Measurements from ENCODE around the gene CATSPERB.

DNA sequence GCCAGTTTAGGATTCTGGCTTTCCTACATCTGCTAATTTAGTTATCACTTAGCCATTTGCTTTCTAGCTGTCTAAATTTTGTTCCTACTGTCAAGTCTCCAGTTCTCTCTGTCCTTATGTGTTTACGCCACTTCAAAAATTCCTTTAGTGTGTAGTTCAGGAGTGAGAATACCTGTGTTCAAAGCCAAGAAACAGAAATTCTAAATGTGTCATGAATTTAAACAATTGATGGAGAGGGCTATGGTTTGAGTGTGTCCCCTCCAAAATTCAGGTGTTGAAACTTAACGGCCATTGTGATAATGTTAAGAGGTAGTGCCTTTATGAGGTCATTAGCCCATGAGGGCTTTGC is 11.4 kb upstream of the CATSPERB start:
- TF ChIP-seq, protein P1, sequence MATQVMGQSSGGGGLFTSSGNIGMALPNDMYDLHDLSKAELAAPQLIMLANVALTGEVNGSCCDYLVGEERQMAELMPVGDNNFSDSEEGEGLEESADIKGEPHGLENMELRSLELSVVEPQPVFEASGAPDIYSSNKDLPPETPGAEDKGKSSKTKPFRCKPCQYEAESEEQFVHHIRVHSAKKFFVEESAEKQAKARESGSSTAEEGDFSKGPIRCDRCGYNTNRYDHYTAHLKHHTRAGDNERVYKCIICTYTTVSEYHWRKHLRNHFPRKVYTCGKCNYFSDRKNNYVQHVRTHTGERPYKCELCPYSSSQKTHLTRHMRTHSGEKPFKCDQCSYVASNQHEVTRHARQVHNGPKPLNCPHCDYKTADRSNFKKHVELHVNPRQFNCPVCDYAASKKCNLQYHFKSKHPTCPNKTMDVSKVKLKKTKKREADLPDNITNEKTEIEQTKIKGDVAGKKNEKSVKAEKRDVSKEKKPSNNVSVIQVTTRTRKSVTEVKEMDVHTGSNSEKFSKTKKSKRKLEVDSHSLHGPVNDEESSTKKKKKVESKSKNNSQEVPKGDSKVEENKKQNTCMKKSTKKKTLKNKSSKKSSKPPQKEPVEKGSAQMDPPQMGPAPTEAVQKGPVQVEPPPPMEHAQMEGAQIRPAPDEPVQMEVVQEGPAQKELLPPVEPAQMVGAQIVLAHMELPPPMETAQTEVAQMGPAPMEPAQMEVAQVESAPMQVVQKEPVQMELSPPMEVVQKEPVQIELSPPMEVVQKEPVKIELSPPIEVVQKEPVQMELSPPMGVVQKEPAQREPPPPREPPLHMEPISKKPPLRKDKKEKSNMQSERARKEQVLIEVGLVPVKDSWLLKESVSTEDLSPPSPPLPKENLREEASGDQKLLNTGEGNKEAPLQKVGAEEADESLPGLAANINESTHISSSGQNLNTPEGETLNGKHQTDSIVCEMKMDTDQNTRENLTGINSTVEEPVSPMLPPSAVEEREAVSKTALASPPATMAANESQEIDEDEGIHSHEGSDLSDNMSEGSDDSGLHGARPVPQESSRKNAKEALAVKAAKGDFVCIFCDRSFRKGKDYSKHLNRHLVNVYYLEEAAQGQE (IDR thresholded peaks at IDR 0.05; ENCODE audit: unreplicated experiment): no peak
- TF ChIP-seq, protein P2, sequence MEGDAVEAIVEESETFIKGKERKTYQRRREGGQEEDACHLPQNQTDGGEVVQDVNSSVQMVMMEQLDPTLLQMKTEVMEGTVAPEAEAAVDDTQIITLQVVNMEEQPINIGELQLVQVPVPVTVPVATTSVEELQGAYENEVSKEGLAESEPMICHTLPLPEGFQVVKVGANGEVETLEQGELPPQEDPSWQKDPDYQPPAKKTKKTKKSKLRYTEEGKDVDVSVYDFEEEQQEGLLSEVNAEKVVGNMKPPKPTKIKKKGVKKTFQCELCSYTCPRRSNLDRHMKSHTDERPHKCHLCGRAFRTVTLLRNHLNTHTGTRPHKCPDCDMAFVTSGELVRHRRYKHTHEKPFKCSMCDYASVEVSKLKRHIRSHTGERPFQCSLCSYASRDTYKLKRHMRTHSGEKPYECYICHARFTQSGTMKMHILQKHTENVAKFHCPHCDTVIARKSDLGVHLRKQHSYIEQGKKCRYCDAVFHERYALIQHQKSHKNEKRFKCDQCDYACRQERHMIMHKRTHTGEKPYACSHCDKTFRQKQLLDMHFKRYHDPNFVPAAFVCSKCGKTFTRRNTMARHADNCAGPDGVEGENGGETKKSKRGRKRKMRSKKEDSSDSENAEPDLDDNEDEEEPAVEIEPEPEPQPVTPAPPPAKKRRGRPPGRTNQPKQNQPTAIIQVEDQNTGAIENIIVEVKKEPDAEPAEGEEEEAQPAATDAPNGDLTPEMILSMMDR (conservative IDR thresholded peaks at IDR 0.05; ENCODE audit: low read depth in 2 of 2): no peak
- TF ChIP-seq EZH2 (IDR thresholded peaks at IDR 0.05; ENCODE audit: low read depth, unreplicated experiment) (no peak), POLR2AphosphoS5 (IDR thresholded peaks at IDR 0.05; ENCODE audit: low read depth) (no peak), CREB1 (CRISPR knock-in tag; IDR thresholded peaks at IDR 0.05; ENCODE audit: low read depth) (no peak), JUNB (IDR thresholded peaks at IDR 0.05; ENCODE audit: unreplicated experiment) (no peak), EZH2phosphoT487 (IDR thresholded peaks at IDR 0.05; ENCODE audit: unreplicated experiment) (no peak), NANOG (IDR thresholded peaks at IDR 0.05; ENCODE audit: borderline replicate concordance) (no peak), ZNF331 (CRISPR knock-in tag; IDR thresholded peaks at IDR 0.05; ENCODE audit: low read depth) (no peak), ZNF114 (CRISPR knock-in tag; IDR thresholded peaks at IDR 0.05) (no peak), STAT1 (IDR thresholded peaks at IDR 0.05; ENCODE audit: unreplicated experiment) (no peak)
- TF ChIP-seq, protein P3, sequence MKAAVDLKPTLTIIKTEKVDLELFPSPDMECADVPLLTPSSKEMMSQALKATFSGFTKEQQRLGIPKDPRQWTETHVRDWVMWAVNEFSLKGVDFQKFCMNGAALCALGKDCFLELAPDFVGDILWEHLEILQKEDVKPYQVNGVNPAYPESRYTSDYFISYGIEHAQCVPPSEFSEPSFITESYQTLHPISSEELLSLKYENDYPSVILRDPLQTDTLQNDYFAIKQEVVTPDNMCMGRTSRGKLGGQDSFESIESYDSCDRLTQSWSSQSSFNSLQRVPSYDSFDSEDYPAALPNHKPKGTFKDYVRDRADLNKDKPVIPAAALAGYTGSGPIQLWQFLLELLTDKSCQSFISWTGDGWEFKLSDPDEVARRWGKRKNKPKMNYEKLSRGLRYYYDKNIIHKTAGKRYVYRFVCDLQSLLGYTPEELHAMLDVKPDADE (IDR thresholded peaks at IDR 0.05): no peak
- TF ChIP-seq, protein P4, sequence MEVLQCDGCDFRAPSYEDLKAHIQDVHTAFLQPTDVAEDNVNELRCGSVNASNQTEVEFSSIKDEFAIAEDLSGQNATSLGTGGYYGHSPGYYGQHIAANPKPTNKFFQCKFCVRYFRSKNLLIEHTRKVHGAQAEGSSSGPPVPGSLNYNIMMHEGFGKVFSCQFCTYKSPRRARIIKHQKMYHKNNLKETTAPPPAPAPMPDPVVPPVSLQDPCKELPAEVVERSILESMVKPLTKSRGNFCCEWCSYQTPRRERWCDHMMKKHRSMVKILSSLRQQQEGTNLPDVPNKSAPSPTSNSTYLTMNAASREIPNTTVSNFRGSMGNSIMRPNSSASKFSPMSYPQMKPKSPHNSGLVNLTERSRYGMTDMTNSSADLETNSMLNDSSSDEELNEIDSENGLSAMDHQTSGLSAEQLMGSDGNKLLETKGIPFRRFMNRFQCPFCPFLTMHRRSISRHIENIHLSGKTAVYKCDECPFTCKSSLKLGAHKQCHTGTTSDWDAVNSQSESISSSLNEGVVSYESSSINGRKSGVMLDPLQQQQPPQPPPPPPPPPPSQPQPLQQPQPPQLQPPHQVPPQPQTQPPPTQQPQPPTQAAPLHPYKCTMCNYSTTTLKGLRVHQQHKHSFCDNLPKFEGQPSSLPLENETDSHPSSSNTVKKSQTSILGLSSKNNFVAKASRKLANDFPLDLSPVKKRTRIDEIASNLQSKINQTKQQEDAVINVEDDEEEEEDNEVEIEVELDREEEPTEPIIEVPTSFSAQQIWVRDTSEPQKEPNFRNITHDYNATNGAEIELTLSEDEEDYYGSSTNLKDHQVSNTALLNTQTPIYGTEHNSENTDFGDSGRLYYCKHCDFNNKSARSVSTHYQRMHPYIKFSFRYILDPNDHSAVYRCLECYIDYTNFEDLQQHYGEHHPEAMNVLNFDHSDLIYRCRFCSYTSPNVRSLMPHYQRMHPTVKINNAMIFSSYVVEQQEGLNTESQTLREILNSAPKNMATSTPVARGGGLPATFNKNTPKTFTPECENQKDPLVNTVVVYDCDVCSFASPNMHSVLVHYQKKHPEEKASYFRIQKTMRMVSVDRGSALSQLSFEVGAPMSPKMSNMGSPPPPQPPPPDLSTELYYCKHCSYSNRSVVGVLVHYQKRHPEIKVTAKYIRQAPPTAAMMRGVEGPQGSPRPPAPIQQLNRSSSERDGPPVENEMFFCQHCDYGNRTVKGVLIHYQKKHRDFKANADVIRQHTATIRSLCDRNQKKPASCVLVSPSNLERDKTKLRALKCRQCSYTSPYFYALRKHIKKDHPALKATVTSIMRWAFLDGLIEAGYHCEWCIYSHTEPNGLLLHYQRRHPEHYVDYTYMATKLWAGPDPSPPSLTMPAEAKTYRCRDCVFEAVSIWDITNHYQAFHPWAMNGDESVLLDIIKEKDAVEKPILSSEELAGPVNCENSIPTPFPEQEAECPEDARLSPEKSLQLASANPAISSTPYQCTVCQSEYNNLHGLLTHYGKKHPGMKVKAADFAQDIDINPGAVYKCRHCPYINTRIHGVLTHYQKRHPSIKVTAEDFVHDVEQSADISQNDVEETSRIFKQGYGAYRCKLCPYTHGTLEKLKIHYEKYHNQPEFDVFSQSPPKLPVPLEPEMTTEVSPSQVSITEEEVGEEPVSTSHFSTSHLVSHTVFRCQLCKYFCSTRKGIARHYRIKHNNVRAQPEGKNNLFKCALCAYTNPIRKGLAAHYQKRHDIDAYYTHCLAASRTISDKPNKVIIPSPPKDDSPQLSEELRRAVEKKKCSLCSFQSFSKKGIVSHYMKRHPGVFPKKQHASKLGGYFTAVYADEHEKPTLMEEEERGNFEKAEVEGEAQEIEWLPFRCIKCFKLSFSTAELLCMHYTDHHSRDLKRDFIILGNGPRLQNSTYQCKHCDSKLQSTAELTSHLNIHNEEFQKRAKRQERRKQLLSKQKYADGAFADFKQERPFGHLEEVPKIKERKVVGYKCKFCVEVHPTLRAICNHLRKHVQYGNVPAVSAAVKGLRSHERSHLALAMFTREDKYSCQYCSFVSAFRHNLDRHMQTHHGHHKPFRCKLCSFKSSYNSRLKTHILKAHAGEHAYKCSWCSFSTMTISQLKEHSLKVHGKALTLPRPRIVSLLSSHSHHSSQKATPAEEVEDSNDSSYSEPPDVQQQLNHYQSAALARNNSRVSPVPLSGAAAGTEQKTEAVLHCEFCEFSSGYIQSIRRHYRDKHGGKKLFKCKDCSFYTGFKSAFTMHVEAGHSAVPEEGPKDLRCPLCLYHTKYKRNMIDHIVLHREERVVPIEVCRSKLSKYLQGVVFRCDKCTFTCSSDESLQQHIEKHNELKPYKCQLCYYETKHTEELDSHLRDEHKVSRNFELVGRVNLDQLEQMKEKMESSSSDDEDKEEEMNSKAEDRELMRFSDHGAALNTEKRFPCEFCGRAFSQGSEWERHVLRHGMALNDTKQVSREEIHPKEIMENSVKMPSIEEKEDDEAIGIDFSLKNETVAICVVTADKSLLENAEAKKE (CRISPR knock-in tag; IDR thresholded peaks at IDR 0.05): no peak

Measured in GM23338 (cell line).